Measurements from ENCODE around the gene MKS1. TPM values are rescaled to one million over a fixed set of nuclear protein-coding genes. Genes with fewer than 3 reads are reported as not detected.

MKS1 gene
- total RNA-seq, 1 experiment from 2014 or later: 24.8 TPM

- H2AFZ ChIP-seq (ENCODE audit: low read length): no peak overlapping the region
Observed at GRCh38 chr17:58195518-58196123, 23.4 kb downstream of the MKS1 start.

More at GRCh38 chr17:58195518-58196123, 23.4 kb downstream of the MKS1 start:
- Mint-ChIP-seq H3K27ac (no peak overlapping the region), H3K4me3 (no peak overlapping the region), H3K27me3 (ENCODE audit: low read depth) (peaks cover 38% of the 10 kb centered on the region), H3K36me3 (ENCODE audit: insufficient read depth in 1 of 3, low read depth in 3 of 3) (no peaks in the 10 kb centered on the region), H3K9me3 (no peaks in the 10 kb centered on the region), H3K4me1 (peaks cover 5 to 9% of the 10 kb centered on the region in 2 experiments; a peak in 3 of 4 replicates)
- H3K14ac ChIP-seq (ENCODE audit: insufficient read depth, low read length): no peak overlapping the region
- no peaks in the 10 kb centered on the region for H3K79me1 ChIP-seq (ENCODE audit: insufficient read depth, low read depth, low read length, poor library complexity, severe bottlenecking)
- H3K79me2 ChIP-seq (ENCODE audit: insufficient read depth, low read length): no peaks in the 10 kb centered on the region
- no peak overlapping the region for H4K8ac ChIP-seq (replicated peaks; ENCODE audit: insufficient read length, low read depth, low read length)
- no peaks in the 10 kb centered on the region for H4K20me1 ChIP-seq (ENCODE audit: control insufficient read depth, insufficient read depth, insufficient read length)
- no peak overlapping the region for H2BK20ac ChIP-seq (ENCODE audit: low read depth, low read length, poor library complexity, severe bottlenecking)
- H3K18ac ChIP-seq (ENCODE audit: insufficient read length, low read depth, low read length): no peak overlapping the region
- no peak overlapping the region for H2BK120ac ChIP-seq (ENCODE audit: low read depth, low read length, poor library complexity, severe bottlenecking)
- no peak overlapping the region for H2BK5ac ChIP-seq (ENCODE audit: insufficient read length, low read length)
- no peak overlapping the region for H4K91ac ChIP-seq (ENCODE audit: insufficient read length, low read depth, low read length)
- no peak overlapping the region for H3K9ac ChIP-seq (ENCODE audit: extremely low read depth, insufficient read length, low read length)
- TF ChIP-seq CTCF (conservative IDR thresholded peaks at IDR 0.05): no peak
- DNase-seq: no peak
- H3K4ac ChIP-seq (ENCODE audit: low read depth, low read length): no peak overlapping the region
- 93% methylated on average over 1 of the region's 5 CpGs for WGBS (ENCODE audit: extremely low coverage, insufficient read length, low lambda C conversion rate)
- no peaks in the 10 kb centered on the region for H3K23me2 ChIP-seq (ENCODE audit: insufficient read length, low read depth, low read length, poor library complexity, severe bottlenecking)
- H3K9me3 ChIP-seq (ENCODE audit: control insufficient read depth, low read depth, low read length): no peaks in the 10 kb centered on the region
- H3K27ac ChIP-seq (ENCODE audit: insufficient read length, low read depth, low read length): no peak overlapping the region
- no peak overlapping the region for H3K23ac ChIP-seq (ENCODE audit: insufficient read length, low read depth, low read length)
- no peaks in the 10 kb centered on the region for H3K27me3 ChIP-seq (ENCODE audit: insufficient read depth, low read length)
- no peaks in the 10 kb centered on the region for H3K4me1 ChIP-seq (ENCODE audit: insufficient read depth, low read length)
- no peak overlapping the region for H4K5ac ChIP-seq (ENCODE audit: insufficient read length, low read depth, low read length)
- no peak overlapping the region for H3K4me2 ChIP-seq (ENCODE audit: insufficient read depth, insufficient read length, low read length)
- no peak overlapping the region for H2BK15ac ChIP-seq (ENCODE audit: low read depth, low read length)
- no peak overlapping the region for H2AK5ac ChIP-seq (ENCODE audit: insufficient read length, low read length)
- H3T11ph ChIP-seq (ENCODE audit: low read length): no peak overlapping the region
- no peak overlapping the region for H3K56ac ChIP-seq (ENCODE audit: insufficient read length, low read depth, low read length)
- H2BK12ac ChIP-seq (ENCODE audit: insufficient read length, low read depth, low read length): no peak overlapping the region
